OCI-LY1 (cell line): ENCODE data around the gene IPO7.

Source experiments
- H2AFZ ChIP-seq: fragments of 200-600 bp; sonication (generic), shearing (Covaris generic); 2 replicates; pipeline ENCODE4 v1.6.0; 2014; ENCODE audit warnings: antibody characterized with exemption, mild to moderate bottlenecking, low read length
- H3F3A ChIP-seq: fragments of 200-600 bp; sonication (generic), shearing (Covaris generic); 2 replicates; pipeline ENCODE4 v1.6.0; 2014; ENCODE audit warnings: mild to moderate bottlenecking, antibody characterized with exemption, low read length, moderate library complexity; ENCODE audit not compliant: insufficient read depth
- H3K27ac ChIP-seq: fragments of 200-600 bp; sonication (generic); 2 replicates; pipeline ENCODE4 v1.5.1; 2014; ENCODE audit warnings: low read length, mixed run types, mild to moderate bottlenecking, low read depth; ENCODE audit not compliant: poor library complexity, severe bottlenecking
- H3K27me3 ChIP-seq: fragments of 200-600 bp; sonication (generic); 2 replicates; pipeline ENCODE4 v1.6.0; 2014; ENCODE audit warnings: antibody characterized with exemption, mild to moderate bottlenecking, low read length, moderate library complexity; ENCODE audit not compliant: insufficient read depth
- H3K36me3 ChIP-seq: fragments of 200-600 bp; sonication (generic); 2 replicates; pipeline ENCODE4 v1.6.1; 2014; ENCODE audit warnings: mild to moderate bottlenecking, antibody characterized with exemption, low read length, moderate library complexity, mixed read lengths; ENCODE audit not compliant: insufficient read depth
- H3K4me1 ChIP-seq: fragments of 200-600 bp; sonication (generic); 2 replicates; pipeline ENCODE4 v1.5.1; 2014; ENCODE audit warnings: mild to moderate bottlenecking, low read length, moderate library complexity; ENCODE audit not compliant: insufficient read depth, severe bottlenecking
- H3K4me2 ChIP-seq: fragments of 200-600 bp; sonication (generic), shearing (Covaris generic); 2 replicates; pipeline ENCODE4 v1.6.1; 2014; ENCODE audit warnings: low read length
- H3K4me3 ChIP-seq: fragments of 200-600 bp; sonication (generic); 2 replicates; pipeline ENCODE4 v1.5.1; 2014; ENCODE audit warnings: low read length, low read depth, mild to moderate bottlenecking, mixed read lengths; ENCODE audit not compliant: poor library complexity, severe bottlenecking
- H3K79me2 ChIP-seq: fragments of 200-600 bp; shearing (Covaris generic); 2 replicates; pipeline ENCODE4 v1.6.1; 2016; ENCODE audit warnings: mixed run types, low read length, mixed read lengths; ENCODE audit not compliant: insufficient read depth
- H3K9ac ChIP-seq: fragments of 200-600 bp; sonication (generic), shearing (Covaris generic); 2 replicates; pipeline ENCODE4 v1.6.1; 2014; ENCODE audit warnings: mild to moderate bottlenecking, low read length, mixed read lengths
- H3K9me2 ChIP-seq: fragments of 200-600 bp; sonication (generic), shearing (Covaris generic); 2 replicates; pipeline ENCODE4 v1.6.1; 2014; ENCODE audit warnings: low read depth, mild to moderate bottlenecking, low read length, mixed read lengths
- H3K9me3 ChIP-seq: fragments of 200-600 bp; shearing (Covaris generic); 2 replicates; pipeline ENCODE4 v1.6.1; 2014; ENCODE audit warnings: low read length, mixed read lengths
- H4K20me1 ChIP-seq: fragments of 200-600 bp; sonication (generic), shearing (Covaris generic); 2 replicates; pipeline ENCODE4 v1.6.0; 2016; ENCODE audit warnings: mild to moderate bottlenecking, low read length; ENCODE audit not compliant: insufficient read depth
- EZH2 ChIP-seq: fragments of 200-600 bp; sonication (generic), shearing (Covaris generic); IDR thresholded peaks from 2 replicates; pipeline ENCODE4 v1.8.0; 2017; ENCODE audit warnings: borderline replicate concordance, mixed run types, mild to moderate bottlenecking, antibody characterized with exemption, low read length, moderate library complexity, mixed read lengths
- TF ChIP-seq, protein P1 (sequence below): fragments of 200-600 bp; sonication (generic), shearing (Covaris generic); IDR thresholded peaks from 2 replicates; pipeline ENCODE4 v1.5.1; 2017; ENCODE audit warnings: mild to moderate bottlenecking, antibody characterized with exemption, low read length, moderate library complexity, mixed read lengths

IPO7 gene

DNA sequence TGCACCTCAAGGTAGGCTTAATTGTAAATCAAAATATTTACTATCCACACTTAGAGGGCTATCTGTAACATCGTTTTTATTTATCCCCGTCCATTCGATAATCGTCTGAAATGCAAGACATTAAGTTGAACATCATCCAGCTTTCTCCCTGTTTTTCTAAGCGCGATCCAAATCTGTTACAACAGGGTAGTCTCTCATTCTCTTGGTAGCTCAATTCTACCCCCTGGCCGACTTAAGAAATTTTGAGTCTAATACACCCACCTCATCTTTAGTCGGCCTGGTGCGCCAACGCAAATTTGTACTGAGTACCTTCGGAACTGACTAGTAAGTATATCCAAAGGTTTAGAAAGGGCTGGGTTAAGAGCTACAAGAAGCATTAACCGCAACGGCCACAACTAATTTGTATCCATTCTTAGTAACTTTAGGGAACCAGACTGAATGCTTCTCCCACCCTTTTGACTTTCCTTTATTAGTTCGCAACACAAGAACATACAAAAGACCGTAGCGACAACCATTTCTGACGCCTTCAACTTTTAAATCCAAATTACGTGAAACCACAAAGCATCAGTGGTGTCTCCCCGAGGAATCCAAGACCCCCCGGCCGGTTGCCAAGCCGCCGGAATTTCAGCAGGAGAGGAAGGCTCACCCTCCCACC is 75.3 kb downstream of the IPO7 start:
- TF ChIP-seq EZH2, result no peak
- TF ChIP-seq, protein P1, sequence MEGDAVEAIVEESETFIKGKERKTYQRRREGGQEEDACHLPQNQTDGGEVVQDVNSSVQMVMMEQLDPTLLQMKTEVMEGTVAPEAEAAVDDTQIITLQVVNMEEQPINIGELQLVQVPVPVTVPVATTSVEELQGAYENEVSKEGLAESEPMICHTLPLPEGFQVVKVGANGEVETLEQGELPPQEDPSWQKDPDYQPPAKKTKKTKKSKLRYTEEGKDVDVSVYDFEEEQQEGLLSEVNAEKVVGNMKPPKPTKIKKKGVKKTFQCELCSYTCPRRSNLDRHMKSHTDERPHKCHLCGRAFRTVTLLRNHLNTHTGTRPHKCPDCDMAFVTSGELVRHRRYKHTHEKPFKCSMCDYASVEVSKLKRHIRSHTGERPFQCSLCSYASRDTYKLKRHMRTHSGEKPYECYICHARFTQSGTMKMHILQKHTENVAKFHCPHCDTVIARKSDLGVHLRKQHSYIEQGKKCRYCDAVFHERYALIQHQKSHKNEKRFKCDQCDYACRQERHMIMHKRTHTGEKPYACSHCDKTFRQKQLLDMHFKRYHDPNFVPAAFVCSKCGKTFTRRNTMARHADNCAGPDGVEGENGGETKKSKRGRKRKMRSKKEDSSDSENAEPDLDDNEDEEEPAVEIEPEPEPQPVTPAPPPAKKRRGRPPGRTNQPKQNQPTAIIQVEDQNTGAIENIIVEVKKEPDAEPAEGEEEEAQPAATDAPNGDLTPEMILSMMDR, result no peak
- H3K9me2 ChIP-seq, result no peaks in the 10 kb centered on the region
- H3K4me1 ChIP-seq, result peaks cover 26% of the 10 kb centered on the region
- H3K4me3 ChIP-seq, result peak overlapping the region; percentile 92
- no peak overlapping the region for H2AFZ ChIP-seq
- H4K20me1 ChIP-seq, result no peaks in the 10 kb centered on the region
- peak overlapping the region; percentile 94 for H3K27ac ChIP-seq
- H3K36me3 ChIP-seq, result peaks cover 4% of the 10 kb centered on the region; the same call in 1 of the 2 replicates
- no peaks in the 10 kb centered on the region for H3K27me3 ChIP-seq
- no peaks in the 10 kb centered on the region for H3K9me3 ChIP-seq
- H3K9ac ChIP-seq, result peak overlapping the region; percentile 99
- H3F3A ChIP-seq, result peaks cover 5% of the 10 kb centered on the region
- peaks cover 21% of the 10 kb centered on the region for H3K79me2 ChIP-seq
- H3K4me2 ChIP-seq, result peak overlapping the region; percentile 94

DNA sequence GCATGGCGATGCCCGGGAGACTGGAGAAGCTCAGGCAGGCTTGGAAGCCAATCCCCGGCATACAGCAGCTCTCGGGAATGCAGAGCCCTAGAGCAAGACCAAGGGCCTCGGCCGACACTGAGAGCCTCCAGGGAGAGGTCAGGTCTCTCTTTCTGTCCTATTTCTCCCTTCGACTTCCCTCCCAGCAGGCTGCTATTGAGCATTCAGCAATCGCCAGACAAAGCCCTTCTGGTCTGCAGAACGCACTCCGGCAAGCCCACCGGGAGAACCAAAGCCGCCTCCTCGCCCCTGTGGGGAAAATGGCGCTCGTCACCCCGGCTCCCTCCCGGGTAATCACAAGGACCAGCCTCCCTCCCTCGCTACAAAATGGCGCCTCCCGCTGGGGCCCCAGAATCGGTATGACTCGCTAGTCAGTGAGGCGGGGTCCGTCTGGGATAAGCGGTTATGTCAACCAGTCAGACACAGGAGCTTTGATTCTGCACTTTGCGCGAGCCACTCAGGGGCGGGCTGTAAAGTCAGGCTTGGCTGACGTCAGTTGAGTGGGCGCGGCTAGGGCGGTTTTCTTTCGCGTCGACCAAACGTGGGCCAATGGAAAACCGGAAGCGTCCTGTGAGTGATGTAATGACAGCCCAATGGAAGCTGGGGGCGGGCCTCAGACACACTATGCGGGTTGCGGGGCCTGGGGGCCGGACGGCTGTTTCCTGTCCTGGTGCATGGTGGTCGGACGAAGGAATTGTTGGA is 76.0 kb downstream of the IPO7 start, which contains the start of gene ZNF143:
Gene ZNF143, plus strand, starts transcription at position 691 of the 741 bp plus-strand sequence. CDS start 10,297 bp downstream, outside the sequence.
- Histone ChIP-seq H3K79me2 (peaks cover 24% of the 10 kb centered on the region), H3K4me3 (peak within 1 kb of the TSS; percentile 92), H3K36me3 (peaks cover 4% of the 10 kb centered on the region; the same call in 1 of the 2 replicates), H3F3A (peaks cover 5% of the 10 kb centered on the region), H3K27me3 (no peaks in the 10 kb centered on the region), H3K27ac (peak within 1 kb of the TSS; percentile 94), H2AFZ (no peak within 1 kb of the TSS), H3K4me1 (peaks cover 26% of the 10 kb centered on the region), H3K9me2 (no peaks in the 10 kb centered on the region), H3K4me2 (peak within 1 kb of the TSS; percentile 94), H3K9me3 (no peaks in the 10 kb centered on the region), H4K20me1 (no peaks in the 10 kb centered on the region), H3K9ac (peak within 1 kb of the TSS; percentile 99)
- TF ChIP-seq, protein P1, result no peak
- TF ChIP-seq EZH2, result no peak

DNA sequence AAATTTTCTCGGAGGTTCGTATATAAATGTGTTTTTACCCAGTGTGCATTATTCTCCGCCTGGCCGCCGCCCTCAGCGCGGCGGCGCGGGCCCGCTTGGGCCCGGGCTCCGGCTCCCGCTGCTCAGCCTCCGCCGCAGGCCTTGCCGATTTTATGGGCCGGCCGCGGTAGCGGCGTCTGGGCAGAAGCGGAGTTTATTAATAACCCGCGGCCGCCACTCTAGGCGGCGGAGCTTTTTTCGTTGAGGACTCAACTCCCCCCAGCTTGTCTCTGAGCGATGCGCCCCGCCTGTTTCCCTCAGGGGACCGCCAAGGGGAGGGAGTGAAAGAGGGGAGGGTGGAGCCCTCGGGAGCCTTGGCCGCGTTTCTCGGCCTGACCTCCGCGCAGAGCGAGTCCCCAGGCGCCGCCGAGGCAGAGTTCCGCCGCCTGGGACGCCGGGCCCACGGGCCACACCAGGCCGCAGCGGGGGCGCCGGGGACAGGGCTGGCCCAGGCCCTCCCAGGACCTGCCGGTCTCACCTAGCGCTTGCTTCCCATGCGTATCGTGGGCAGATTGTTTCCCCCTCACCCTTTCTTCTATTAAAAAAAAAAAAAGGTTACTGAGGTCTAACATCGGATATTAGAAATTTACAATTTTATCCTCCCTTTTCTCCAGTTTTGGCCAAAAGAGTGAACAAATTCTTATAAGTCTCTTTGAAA is 76.8 kb downstream of the IPO7 start:
- Histone ChIP-seq H3K79me2 (peaks cover 24% of the 10 kb centered on the region), H2AFZ (no peak overlapping the region)

More for the DNA sequence above, 76.8 kb downstream of the IPO7 start:
- peaks cover 4% of the 10 kb centered on the region; the same call in 1 of the 2 replicates for H3K36me3 ChIP-seq
- no peak for TF ChIP-seq EZH2
- TF ChIP-seq, protein P1, result no peak
- H3K27ac ChIP-seq, result peak overlapping the region; percentile 93
- H4K20me1 ChIP-seq, result no peaks in the 10 kb centered on the region
- H3K4me3 ChIP-seq, result peak overlapping the region; percentile 66
- no peaks in the 10 kb centered on the region for H3K9me3 ChIP-seq
- no peaks in the 10 kb centered on the region for H3K27me3 ChIP-seq
- no peaks in the 10 kb centered on the region for H3K9me2 ChIP-seq
- H3K4me2 ChIP-seq, result peak overlapping the region; percentile 87
- H3K9ac ChIP-seq, result peak overlapping the region; percentile 90
- H3F3A ChIP-seq, result peaks cover 5% of the 10 kb centered on the region
- H3K4me1 ChIP-seq, result peaks cover 26% of the 10 kb centered on the region
